HK-2 (cell line): Measurements from ENCODE around the gene SLC10A6.

Experiments
- DNase-seq: peaks from one replicate; pipeline ENCODE4 v3.0.0-alpha.2; 2018; ENCODE audit not compliant: unreplicated experiment

The SLC10A6 gene

DNA sequence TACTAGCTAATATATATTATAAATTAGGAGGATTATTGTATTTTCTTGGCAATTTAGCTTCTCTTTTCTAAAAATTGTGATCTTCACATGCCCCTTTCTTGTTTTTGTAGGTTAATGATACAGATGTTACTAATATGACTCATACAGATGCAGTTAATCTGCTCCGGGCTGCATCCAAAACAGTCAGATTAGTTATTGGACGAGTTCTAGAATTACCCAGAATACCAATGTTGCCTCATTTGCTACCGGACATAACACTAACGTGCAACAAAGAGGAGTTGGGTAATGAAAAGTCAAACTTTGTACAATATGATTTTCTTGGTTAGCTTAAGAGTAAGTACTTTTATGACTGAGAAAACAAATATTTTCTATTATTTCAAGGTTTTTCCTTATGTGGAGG lies 74.1 kb downstream of the SLC10A6 start:
- no peak for DNase-seq
